ENCODE results near the gene EXT2. TPM values are rescaled to one million over a fixed set of nuclear protein-coding genes. Genes with fewer than 3 reads are reported as not detected.

The EXT2 gene
- total RNA-seq, 3 donors from 2014 or later (not counting 1 experiment from before 2014, with no cell fraction given) = 44.2 to 50.3 (median 45.8) TPM

GRCh38 chr11:44080951-44081350 is 14.5 kb upstream of the EXT2 start:
- intact Hi-C loops (cut with micrococcal nuclease) = no loop called here
- Mint-ChIP-seq H3K4me3 (no peak overlapping the region), H3K9me3 (no peaks in the 10 kb centered on the region), H3K27me3 (ENCODE audit: low read depth in 2 of 2) (no peaks in the 10 kb centered on the region), H3K36me3 (no peaks in the 10 kb centered on the region), H3K27ac (no peak overlapping the region), H3K4me1 (no peaks in the 10 kb centered on the region)
- H3K9me3 ChIP-seq (ENCODE audit: control insufficient read depth, insufficient read depth, low read length) = no peaks in the 10 kb centered on the region
- no peak overlapping the region for H3K27ac ChIP-seq (ENCODE audit: low read length)
- no peak for TF ChIP-seq CTCF (IDR thresholded peaks at IDR 0.05)
- H3K36me3 ChIP-seq (ENCODE audit: control insufficient read depth, insufficient read depth, low read length) = peaks cover 5% of the 10 kb centered on the region
- WGBS (ENCODE audit: insufficient coverage) = 90% methylated on average over 9 of the region's 9 CpGs
- no peak for DNase-seq
- no peaks in the 10 kb centered on the region for H3K27me3 ChIP-seq (ENCODE audit: control insufficient read depth, insufficient read depth, low read length)
- H3K4me3 ChIP-seq (ENCODE audit: low read length) = no peak overlapping the region
- no peak for ATAC-seq
- H3K4me1 ChIP-seq (ENCODE audit: control insufficient read depth, insufficient read depth, low read length) = no peaks in the 10 kb centered on the region

- 86% methylated on average over 1 of the region's 4 CpGs for WGBS (ENCODE audit: insufficient coverage)
- H3K9me3 Mint-ChIP-seq = no peaks in the 10 kb centered on the region
- Histone ChIP-seq H3K27me3 (ENCODE audit: control insufficient read depth, insufficient read depth, low read length) (no peaks in the 10 kb centered on the region), H3K36me3 (ENCODE audit: control insufficient read depth, insufficient read depth, low read length) (no peaks in the 10 kb centered on the region), H3K27ac (ENCODE audit: low read length) (no peak overlapping the region), H3K4me1 (ENCODE audit: control insufficient read depth, insufficient read depth, low read length) (no peaks in the 10 kb centered on the region), H3K4me3 (ENCODE audit: low read length) (no peak overlapping the region), H3K9me3 (ENCODE audit: control insufficient read depth, insufficient read depth, low read length) (no peaks in the 10 kb centered on the region)
- no peak overlapping the region for H3K4me3 Mint-ChIP-seq
- DNase-seq (no peak), ATAC-seq (no peak)
- no peaks in the 10 kb centered on the region for H3K27me3 Mint-ChIP-seq (ENCODE audit: low read depth in 2 of 2)
- intact Hi-C loops (cut with micrococcal nuclease) = no loop called here
- no peak overlapping the region for H3K27ac Mint-ChIP-seq
- H3K4me1 Mint-ChIP-seq = no peaks in the 10 kb centered on the region
- no peak for TF ChIP-seq CTCF (IDR thresholded peaks at IDR 0.05)
- H3K36me3 Mint-ChIP-seq = no peaks in the 10 kb centered on the region
These were observed 12.8 kb upstream of the EXT2 start for GRCh38 chr11:44082645-44083044.

GRCh38 chr11:44083433-44083832 is 12.0 kb upstream of the EXT2 start:
- 91% methylated on average over 10 of the region's 10 CpGs for WGBS (ENCODE audit: insufficient coverage)
- Histone ChIP-seq H3K27ac (ENCODE audit: low read length) (no peak overlapping the region), H3K4me3 (ENCODE audit: low read length) (no peak overlapping the region), H3K36me3 (ENCODE audit: control insufficient read depth, insufficient read depth, low read length) (no peaks in the 10 kb centered on the region), H3K4me1 (ENCODE audit: control insufficient read depth, insufficient read depth, low read length) (no peaks in the 10 kb centered on the region), H3K27me3 (ENCODE audit: control insufficient read depth, insufficient read depth, low read length) (no peaks in the 10 kb centered on the region), H3K9me3 (ENCODE audit: control insufficient read depth, insufficient read depth, low read length) (no peaks in the 10 kb centered on the region)
- Mint-ChIP-seq H3K27ac (no peak overlapping the region), H3K4me1 (no peaks in the 10 kb centered on the region), H3K27me3 (ENCODE audit: low read depth in 2 of 2) (no peaks in the 10 kb centered on the region), H3K36me3 (no peaks in the 10 kb centered on the region), H3K4me3 (no peak overlapping the region), H3K9me3 (no peaks in the 10 kb centered on the region)
- TF ChIP-seq CTCF (IDR thresholded peaks at IDR 0.05) = no peak
- DNase-seq = no peak
- no peak for ATAC-seq
- intact Hi-C loops (cut with micrococcal nuclease) = no loop called here

GRCh38 chr11:44083906-44084305 is 11.6 kb upstream of the EXT2 start:
- ATAC-seq (no peak), DNase-seq (no peak)
- Histone ChIP-seq H3K4me1 (ENCODE audit: control insufficient read depth, insufficient read depth, low read length) (no peaks in the 10 kb centered on the region), H3K27ac (ENCODE audit: low read length) (no peak overlapping the region), H3K36me3 (ENCODE audit: control insufficient read depth, insufficient read depth, low read length) (no peaks in the 10 kb centered on the region), H3K27me3 (ENCODE audit: control insufficient read depth, insufficient read depth, low read length) (no peaks in the 10 kb centered on the region), H3K9me3 (ENCODE audit: control insufficient read depth, insufficient read depth, low read length) (no peaks in the 10 kb centered on the region), H3K4me3 (ENCODE audit: low read length) (no peak overlapping the region)
- intact Hi-C loops (cut with micrococcal nuclease) = no loop called here
- H3K27ac Mint-ChIP-seq = no peak overlapping the region
- 80% methylated on average over 1 of the region's 5 CpGs for WGBS (ENCODE audit: insufficient coverage)
- no peaks in the 10 kb centered on the region for H3K27me3 Mint-ChIP-seq (ENCODE audit: low read depth in 2 of 2)
- no peak for TF ChIP-seq CTCF (IDR thresholded peaks at IDR 0.05)
- H3K9me3 Mint-ChIP-seq = no peaks in the 10 kb centered on the region
- no peaks in the 10 kb centered on the region for H3K4me1 Mint-ChIP-seq
- H3K4me3 Mint-ChIP-seq = no peak overlapping the region
- no peaks in the 10 kb centered on the region for H3K36me3 Mint-ChIP-seq

All from natural killer cell (primary cell).